Pulmonary artery endothelial cell (primary cell): Measurements from ENCODE around the gene SCNN1B. TPM values are rescaled to one million over a fixed set of nuclear protein-coding genes. Genes with fewer than 3 reads are reported as not detected.

ENCODE experiments used
- DNase-seq: peaks from one replicate; pipeline ENCODE4 v3.0.0-alpha.2; 2011; ENCODE audit warnings: low read depth, low spot score
- total RNA-seq: library from RNA; depleted of rRNA; stranded (reverse); fragments of >200 nt; gene quantifications from 2 replicates; pipeline ENCODE4 v1.2.3, GENCODE V29; 2014

SCNN1B gene
- total RNA-seq, 1 donor from 2014 or later = not detected

- DNase-seq = no peak
These were observed 18.6 kb downstream of the SCNN1B start for GRCh38 chr16:23320693-23321092.

DNA sequence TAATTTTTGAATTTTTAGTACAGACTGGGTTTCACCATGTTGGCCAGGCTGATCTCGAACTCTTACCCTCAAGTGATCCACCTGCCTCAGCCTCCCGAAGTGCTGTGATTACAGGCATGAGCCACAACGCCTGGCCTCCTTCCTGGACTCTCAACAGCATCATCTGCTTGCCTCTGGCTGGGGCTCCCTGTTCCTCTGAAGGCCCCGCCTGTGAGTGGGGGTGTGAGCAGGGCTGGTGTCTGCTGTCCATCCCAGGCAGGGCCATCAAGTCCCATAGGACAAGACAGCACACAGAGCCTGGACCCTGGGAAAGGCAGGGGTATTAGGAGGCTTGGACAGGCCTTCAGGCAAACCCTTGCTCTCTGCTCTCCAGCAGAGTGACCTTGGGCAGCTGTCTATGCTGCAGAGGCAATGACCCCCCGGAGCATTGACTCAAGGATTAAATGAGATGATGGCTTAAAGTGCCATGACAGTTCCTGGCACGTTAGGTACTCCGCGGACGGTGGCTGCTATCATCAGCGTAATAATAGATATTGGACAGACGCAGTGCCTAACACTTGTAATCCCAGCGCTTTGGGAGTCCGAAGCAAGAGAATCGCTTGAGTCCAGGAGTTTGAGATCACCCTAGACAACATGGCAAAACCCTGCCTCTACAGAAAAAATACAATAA lies 19.2 kb downstream of the SCNN1B start:
- no peak for DNase-seq

DNA sequence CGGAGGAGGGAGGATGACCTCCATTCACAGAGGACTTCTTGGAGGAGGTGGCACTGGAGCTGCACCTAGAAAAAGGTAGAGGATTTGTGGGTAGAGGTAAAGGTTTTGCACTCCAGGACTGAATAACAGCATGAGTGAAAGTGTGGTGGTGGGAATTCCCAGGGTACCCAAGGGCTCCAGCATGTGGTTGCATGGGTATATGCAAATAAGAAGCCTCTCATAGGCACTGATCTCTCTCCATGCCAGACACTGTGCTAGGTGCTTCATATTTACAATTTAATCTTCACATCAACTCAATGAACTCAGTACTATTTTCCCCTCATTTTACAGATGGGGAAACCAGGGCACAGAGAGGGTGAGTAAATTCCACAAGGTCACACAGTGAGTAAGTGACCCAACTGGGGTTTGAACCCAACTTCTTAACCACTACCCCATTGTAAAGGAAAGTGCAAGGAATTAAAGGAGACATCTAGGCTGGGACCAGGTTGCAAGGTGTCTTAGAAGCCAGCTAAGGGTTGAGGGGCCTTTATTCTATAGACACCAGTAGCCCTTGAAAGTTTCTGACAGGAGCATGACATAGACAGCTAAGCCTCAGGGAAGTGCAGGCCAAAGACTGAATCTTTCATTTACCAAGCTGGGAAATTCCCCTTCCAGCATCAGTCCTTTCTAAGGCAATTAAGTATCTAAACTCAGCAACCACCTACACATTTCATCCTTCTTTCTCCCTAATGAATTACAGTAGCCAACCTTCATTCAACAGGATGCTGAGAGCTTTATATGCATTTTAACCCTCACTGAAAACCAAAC lies 21.3 kb downstream of the SCNN1B start:
- DNase-seq = no peak

GRCh38 chr16:23324727-23325126 lies 22.6 kb downstream of the SCNN1B start:
- no peak for DNase-seq

DNA sequence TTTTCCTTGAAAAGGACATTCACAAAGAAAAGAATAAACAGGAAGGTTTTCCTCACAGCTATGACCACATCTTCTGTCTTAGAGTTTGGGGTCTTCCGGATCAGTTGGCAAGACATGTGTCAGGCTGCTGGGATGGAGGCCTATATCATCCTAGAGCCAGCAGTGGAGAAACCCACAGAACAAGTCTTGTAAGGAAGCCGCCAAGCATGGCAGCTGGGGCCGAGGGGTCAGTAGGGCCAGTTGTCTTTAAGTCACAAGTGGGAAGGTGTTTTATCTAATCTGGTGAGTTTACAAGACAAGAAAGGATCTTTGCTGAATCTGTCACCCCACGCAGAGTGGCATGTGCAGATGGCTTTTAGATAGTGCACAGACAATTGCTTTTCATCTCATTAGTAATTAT lies 25.7 kb downstream of the SCNN1B start:
- DNase-seq = no peak

- no peak for DNase-seq
These were observed 28.1 kb downstream of the SCNN1B start for GRCh38 chr16:23330161-23330560.

DNA sequence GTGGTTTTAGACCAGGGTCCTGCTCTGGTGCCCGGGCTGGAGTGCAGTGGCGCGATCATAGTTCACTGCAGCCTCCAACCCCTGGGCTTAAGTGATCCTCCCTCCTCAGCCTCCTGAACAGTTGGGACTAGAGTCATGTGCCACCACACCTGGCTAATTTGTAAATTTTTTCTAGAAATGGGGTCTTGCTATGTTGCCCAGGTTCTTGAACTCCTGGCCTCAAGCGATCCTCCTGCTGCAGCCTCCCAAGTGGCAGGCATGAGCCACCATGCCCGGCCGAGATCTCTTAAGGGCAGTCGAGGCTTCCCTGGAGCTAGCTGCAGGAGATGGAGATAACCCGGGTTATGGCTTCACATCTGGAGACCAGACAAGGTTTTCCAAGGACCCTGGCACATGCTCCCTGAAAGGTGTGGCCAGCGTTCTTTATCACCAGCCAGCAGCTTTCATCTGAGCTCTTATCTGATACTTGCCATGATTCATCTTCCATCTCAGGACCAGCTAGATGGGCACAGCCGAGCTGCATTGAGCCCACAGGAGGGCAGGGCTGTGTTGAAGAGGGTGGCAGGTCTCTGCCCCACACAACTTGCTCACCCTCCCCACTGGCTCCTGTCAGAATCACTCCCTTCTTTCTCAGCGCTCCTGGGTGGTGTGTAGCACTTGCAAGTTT lies 28.6 kb downstream of the SCNN1B start:
- DNase-seq = no peak

GRCh38 chr16:23333034-23333579 lies 31.0 kb downstream of the SCNN1B start:
- no peak for DNase-seq

DNA sequence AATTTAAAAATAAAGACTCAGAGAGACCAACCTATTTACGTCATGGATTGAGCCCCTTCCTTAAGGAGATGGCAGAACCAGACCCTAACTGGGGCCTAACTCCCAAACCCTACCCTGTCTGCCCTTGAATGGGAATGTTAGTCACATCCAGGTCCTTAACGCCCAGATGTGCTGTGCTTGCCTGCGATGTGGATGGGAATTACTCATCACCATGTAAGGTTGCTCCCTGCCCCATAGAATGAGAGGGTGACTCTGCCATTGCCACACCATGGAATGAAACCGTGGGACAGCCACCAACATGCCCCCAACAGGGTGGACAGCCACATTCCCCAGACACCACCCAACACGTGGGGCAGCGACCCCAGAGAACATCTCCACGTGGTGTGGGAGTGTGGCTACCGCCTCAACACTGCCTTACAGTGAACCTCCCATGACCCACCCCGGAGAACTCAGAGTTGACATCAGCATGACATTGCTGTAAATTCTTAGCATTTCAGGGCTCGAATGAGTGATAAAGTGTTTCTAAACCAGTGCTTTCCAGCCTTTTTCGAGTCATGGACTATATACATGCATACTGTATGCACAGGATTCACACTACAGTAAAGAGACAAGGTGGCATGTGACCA lies 31.8 kb downstream of the SCNN1B start:
- DNase-seq = no peak

GRCh38 chr16:23334457-23334853 lies 32.4 kb downstream of the SCNN1B start:
- DNase-seq = no peak

DNA sequence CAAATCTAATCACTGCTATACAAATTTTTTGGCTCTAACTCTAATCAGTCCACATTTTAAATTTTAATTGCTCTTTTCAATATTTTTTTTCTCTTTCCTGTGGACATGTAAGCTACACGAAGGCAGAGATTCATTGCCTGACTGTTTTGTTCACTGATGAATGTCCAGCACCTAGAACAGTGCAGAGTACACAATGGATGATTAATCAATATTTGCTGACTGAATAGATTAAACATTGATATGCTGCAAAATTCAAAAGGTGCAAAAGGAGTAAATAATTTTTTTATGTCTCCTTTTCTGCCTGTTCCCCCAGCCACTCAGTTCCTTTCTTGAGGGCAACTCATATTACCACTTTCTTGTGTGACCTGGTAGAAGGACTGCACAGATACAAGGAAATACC lies 32.8 kb downstream of the SCNN1B start:
- DNase-seq = no peak

- DNase-seq = no peak
These were observed 35.9 kb downstream of the SCNN1B start for GRCh38 chr16:23337836-23338550.

- DNase-seq = no peak
These were observed 37.7 kb downstream of the SCNN1B start for GRCh38 chr16:23339787-23340186.

- no peak for DNase-seq
These were observed 40.1 kb downstream of the SCNN1B start for GRCh38 chr16:23342083-23342640.

GRCh38 chr16:23343643-23344612 lies 41.8 kb downstream of the SCNN1B start:
- no peak for DNase-seq

- DNase-seq = no peak
These were observed 43.1 kb downstream of the SCNN1B start for GRCh38 chr16:23345237-23345636.

DNA sequence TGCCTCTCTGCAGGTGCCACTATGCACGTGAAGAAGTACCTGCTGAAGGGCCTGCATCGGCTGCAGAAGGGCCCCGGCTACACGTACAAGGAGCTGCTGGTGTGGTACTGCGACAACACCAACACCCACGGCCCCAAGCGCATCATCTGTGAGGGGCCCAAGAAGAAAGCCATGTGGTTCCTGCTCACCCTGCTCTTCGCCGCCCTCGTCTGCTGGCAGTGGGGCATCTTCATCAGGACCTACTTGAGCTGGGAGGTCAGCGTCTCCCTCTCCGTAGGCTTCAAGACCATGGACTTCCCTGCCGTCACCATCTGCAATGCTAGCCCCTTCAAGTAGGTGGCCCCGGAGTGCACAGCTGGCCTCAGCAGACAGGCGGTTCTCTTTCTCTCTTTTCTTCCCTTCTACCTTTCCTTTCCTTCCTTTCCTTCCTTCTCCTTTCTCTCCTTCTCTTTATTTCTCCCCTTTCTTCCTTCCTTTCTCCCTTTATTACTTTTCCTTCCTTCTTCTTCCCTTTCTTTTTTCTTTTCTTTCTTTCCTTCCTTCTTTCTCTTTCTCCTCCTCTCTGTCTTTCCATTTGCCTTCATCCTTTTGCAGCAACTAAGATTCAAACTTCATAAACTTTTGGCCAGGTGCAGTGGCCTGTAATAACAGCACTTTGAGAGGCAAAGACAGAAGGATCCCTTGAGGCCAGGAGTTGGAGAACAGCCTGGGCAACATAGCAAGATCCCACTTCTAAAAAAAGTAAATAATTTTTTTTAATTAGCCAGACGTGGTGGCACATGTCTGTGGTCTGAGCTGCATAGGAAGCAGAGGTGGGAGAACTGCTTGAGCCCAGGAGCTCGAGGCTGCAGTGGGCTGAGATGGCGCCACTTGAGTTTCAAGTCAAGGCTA lies 46.7 kb downstream of the SCNN1B start:
- DNase-seq = no peak

- DNase-seq = no peak
These were observed 49.3 kb downstream of the SCNN1B start for GRCh38 chr16:23351360-23351759.

DNA sequence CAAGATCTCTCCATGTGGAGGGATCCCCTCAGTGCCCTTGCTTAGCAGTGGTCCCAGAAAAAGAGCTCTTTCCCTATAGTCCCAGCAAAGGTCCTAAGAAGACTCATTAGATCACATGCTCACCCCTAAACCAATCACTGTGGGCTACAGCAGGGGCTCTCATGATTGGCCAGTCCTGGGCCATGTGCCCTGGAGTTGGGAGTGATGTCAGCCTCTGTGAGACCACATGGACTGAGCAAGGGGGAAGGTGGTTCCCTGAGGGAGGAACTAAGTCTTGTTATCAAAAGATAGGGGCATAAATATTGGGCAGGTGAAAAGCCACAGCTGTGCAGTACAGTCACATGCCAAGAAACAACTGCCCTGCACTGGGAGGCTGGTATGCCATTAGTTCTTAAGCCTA lies 51.3 kb downstream of the SCNN1B start:
- no peak for DNase-seq
